Measurements from ENCODE around the gene SLC50A1.

SLC50A1 gene

DNA sequence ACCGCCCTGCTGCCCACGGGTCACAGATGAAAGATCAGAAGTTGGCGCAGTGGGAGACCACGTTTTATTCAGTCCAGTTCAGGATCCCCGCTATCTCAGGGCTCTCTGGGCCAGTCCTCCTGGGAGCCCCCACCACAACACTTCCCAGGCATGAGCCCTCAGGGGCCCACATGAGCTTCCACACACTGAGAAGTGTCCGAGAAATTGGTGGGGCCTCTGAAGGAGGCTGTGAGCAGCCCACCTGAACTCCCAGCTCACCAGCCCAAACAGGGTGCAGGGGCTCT lies 50.1 kb downstream of the SLC50A1 start:
- DNase-seq, result no peak

DNA sequence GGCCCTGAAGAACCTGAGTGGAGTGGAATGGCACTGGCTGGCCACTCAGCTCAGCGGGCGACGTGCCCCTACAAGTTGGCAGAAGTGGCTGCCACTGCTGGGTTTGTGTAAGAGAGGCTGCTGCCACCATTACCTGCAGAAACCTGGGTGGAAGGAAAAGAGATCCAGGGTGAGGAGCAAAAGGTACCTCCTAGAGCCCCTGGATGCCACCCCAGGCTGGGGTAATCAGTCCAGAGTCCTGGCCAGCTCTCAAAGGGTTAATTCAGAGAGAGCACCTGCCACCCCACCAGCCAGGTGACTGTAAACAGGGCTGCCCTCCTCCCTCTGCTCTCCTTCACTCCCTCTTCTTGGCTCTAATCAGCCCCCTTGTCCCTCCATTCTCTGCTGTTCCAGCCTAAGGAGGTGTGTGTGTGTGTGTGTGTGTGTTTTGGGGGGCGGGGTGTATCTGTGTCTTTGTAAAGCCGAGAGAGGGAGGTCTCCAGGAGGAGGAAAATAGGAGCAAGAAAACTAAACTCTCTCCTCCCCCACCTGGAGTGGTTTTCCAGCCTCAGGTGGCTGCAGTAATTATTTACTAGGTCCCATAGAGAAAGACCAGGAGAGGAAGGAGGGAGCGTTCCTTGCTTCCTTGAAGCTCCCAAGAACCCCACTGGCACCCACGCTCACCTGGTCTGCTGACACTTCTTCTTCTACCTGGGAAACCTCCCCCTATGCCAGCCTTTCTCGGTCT lies 50.6 kb downstream of the SLC50A1 start:
- no peak for DNase-seq

DNA sequence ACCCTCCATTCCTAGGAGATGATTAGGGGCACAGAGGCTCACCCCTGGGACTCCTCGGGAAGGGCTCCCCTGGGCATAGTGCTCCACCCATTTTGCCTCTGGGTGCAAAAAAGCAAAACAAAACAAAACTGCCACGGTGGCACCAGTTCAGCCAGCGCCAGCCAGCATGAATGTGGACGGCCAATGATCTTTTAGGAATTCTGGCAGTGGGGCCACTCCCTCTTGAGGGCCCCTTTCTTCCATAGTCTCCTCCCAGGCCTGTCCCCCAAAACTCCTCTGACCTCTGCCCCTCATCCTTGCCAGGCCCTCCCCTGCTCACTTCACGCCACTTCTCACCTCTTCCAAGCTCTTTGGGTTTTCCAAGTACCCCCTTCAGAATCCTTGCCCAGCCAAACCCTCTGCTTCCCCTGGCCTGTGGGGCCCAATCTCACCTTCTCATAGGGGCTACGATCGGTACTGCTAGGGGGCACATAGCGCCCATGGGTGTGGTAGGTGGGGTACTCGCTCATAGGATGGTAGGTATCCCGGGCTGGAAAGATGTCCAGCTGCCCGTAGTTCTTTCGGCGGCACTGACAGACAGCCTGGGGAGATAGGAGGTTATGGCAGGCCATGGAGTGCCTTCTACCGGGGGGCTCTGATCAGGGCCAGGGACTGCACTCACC lies 51.3 kb downstream of the SLC50A1 start:
- no peak for DNase-seq

DNA sequence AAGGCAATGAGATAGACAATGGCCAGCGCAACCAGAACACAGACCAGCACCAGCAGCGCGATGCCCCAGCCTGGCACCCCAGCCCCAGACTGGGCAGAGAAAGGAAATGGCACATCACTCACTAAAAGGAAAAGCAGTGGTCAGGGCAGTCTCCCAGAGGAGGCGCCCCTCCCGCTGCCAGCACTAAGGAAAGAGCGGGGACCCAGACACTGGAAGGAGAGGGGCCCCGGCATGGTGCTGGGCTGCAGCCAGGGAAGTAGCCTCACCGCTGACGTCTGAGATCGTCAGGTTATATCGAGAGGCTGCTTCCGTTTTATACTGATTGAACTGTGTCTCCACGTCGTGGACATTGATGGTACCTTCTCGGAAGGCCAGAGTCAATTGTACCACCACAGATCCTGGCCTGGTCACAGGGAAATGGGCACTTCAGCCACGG lies 51.8 kb downstream of the SLC50A1 start:
- DNase-seq, result no peak

DNA sequence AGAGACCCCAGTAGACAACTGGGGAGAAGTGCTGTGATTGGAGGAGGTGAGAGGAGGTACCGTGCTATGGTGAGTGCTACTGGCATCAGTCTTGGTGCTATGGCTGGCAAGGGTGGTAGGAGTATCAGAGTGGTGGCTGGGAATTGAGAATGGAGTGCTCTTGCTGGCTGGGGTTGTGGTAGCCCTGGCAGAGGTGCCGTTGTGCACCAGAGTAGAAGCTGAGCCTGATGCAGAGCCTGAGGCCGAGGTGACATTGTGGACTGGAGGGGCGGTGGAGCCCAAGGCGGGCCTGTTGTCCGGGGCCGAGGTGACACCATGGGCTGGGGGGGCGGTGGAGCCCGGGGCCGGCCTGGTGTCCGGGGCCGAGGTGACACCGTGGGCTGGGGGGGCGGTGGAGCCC lies 52.6 kb downstream of the SLC50A1 start:
- no peak for DNase-seq
